KOPT-K1 (cell line): ENCODE results near the gene TBL1X.

ENCODE experiments used
- H3K27ac ChIP-seq: fragments of 200-600 bp; sonication (generic); 2 replicates; pipeline ENCODE4 v1.5.1; 2016; ENCODE audit warnings: antibody characterized with exemption, mild to moderate bottlenecking, low read depth, low read length; ENCODE audit not compliant: poor library complexity, severe bottlenecking
- H3K36me3 ChIP-seq: fragments of 200-600 bp; sonication (generic); 2 replicates; pipeline ENCODE4 v1.5.1; 2017; ENCODE audit warnings: antibody characterized with exemption, mild to moderate bottlenecking, low read length, moderate library complexity; ENCODE audit not compliant: insufficient read depth
- H3K9me3 ChIP-seq: fragments of 200-600 bp; sonication (generic); 2 replicates; pipeline ENCODE4 v1.5.1; 2017; ENCODE audit warnings: antibody characterized with exemption, low read length, mild to moderate bottlenecking; ENCODE audit not compliant: insufficient read depth, poor library complexity, severe bottlenecking

Gene TBL1X

DNA sequence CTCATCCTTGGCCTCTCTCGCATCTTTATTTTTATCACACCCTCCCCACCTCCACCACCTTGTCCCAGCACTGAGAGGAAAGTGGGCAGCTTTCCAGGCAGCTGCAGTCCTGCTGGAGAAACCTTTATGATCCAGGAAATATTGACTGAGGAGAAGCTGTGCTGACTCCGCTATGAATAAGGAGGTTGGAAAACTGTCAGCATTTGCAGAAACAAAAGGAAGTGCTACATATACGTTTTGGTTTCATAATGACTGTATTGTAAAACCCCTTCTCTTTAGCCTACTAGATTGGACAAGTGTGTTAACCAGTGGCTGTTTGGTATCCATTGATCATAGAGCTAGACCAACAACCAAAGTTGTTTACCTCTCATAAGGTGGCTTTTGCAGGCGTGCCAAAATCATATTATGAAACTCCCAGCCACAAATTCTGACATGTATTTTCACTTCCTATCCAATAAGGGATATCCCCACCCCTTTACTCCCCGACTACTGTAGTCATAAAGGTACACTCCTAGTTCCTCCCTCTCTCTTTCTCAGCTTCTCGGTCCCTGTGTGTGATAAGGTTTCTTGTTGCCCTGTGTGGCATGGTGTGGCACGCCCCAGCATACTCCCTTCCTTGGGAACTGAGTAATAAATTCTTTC lies 212.4 kb downstream of the TBL1X start:
- no peak overlapping the region for H3K27ac ChIP-seq
- no peaks in the 10 kb centered on the region for H3K36me3 ChIP-seq
- H3K9me3 ChIP-seq: no peaks in the 10 kb centered on the region

DNA sequence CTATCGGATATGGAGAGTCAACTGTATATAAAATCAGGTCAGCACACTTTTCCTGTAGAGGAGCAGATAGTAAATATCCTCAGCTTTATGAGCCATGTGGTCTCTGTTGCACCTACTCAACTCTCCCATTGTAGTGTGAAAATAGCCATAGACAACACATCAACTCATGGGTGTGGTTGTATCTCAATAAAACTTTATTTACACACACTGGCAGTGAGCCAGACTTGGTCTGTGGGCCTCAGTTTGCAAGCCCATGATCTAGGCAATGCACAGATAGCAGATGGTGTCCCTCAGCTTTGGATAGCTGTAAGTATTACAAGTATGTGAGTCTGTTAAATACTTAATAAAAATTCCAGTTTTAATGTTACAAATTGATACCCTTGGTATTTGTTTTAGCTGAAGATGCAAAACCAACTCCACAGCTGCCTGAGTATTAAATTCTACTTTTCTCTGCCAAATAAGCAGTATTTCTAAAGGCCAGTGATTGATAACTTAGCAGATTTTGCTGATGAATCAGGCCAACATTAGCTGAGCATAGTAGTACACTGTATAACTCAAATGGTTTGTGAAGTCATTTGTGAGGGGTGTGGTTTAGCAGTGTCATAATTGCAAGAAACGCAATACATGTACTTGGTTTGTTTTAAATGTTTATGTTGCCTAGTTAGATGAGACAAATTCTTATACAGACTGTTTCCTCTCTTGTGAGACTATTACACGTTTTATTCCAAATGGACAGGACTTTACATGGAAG lies 213.5 kb downstream of the TBL1X start:
- H3K9me3 ChIP-seq: no peaks in the 10 kb centered on the region
- no peaks in the 10 kb centered on the region for H3K36me3 ChIP-seq
- H3K27ac ChIP-seq: no peak overlapping the region

DNA sequence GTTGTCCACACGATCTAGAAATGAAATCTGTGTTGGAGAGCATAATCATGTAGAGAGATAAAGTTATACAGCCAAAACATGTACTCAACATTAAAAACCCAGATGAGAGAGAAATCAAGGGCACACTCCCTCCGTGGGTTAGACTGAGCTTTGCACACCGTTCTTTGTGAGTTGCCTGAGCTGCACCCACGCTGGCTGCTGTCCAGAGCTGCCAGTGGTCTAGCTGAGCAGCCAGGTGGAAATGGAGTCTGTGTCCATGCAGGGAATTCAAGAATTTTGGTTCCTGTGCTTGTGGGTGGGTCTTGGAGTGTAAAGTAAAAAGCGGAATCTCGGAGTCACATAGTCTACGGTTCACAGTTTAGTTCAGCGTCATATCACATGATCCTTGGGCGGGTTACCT lies 216.2 kb downstream of the TBL1X start:
- no peaks in the 10 kb centered on the region for H3K9me3 ChIP-seq
- no peak overlapping the region for H3K27ac ChIP-seq

DNA sequence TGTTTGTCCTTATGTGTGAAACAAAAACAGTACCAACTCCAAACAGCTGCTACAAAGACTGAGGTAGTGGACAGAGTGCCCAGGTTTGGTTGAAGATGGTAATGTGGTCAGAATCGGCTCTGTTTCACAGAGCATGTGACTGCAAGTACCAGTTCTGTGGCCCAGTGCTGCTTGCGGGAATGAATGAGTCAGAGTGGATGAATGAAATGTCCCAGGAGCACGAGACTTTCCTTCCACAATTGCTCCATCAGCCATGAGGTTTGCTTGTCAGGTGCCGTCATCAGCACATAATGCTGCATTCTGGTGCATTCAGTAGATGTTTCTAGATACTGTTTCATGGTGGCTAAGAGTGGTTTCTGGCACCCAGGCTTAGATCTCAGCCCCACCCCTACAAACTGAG lies 216.6 kb downstream of the TBL1X start:
- no peak overlapping the region for H3K27ac ChIP-seq
- H3K36me3 ChIP-seq: peaks cover 4% of the 10 kb centered on the region; the same call in 1 of the 2 replicates
- no peaks in the 10 kb centered on the region for H3K9me3 ChIP-seq

More for the DNA sequence above, 216.2 kb downstream of the TBL1X start:
- H3K36me3 ChIP-seq: no peaks in the 10 kb centered on the region; the same call in 1 of the 2 replicates

DNA sequence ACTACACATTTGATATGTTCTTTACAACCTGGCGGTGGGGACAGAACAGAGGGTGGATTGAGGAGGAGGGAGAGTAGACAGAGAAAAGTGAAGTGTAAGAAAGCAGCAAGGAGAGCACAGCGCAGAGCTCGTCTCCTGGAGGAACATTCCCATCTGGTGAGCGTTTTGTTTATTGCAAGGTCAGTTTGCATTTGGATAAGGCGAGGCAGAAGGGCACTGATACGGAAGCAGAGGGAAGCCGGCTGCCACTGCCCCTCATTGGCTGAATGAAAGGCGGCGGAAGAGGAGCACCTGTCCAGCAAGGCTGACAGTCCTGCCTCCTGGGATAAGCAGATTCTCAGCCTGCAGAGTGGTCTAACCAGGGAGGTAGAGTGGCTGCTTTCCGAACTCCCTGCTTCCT lies 217.6 kb downstream of the TBL1X start:
- H3K27ac ChIP-seq: no peak overlapping the region
- peaks cover 5% of the 10 kb centered on the region; the same call in 1 of the 2 replicates for H3K36me3 ChIP-seq

DNA sequence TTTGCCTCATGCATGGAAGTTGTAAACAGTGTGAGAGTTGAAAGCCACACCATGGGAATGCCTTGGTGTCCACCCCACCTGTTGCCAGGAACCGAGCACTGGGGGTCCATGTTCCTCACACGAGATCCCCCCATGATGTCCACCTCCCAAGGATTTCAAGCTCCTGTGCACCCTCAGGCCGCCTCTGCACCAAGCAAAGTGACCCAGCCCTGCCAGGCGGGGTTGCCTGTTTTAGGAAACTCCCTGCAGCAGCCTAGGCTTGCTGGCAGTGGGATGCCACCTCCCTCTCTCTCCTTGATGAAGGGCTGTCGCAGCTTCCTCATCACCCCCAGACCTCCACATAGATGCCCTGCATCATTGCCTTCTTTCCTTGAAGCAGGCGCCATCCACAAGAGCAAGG lies 218.0 kb downstream of the TBL1X start:
- H3K27ac ChIP-seq: no peak overlapping the region
- peaks cover 5% of the 10 kb centered on the region; the same call in 1 of the 2 replicates for H3K36me3 ChIP-seq
- H3K9me3 ChIP-seq: no peaks in the 10 kb centered on the region

More for the DNA sequence above, 217.6 kb downstream of the TBL1X start:
- H3K9me3 ChIP-seq: no peaks in the 10 kb centered on the region

DNA sequence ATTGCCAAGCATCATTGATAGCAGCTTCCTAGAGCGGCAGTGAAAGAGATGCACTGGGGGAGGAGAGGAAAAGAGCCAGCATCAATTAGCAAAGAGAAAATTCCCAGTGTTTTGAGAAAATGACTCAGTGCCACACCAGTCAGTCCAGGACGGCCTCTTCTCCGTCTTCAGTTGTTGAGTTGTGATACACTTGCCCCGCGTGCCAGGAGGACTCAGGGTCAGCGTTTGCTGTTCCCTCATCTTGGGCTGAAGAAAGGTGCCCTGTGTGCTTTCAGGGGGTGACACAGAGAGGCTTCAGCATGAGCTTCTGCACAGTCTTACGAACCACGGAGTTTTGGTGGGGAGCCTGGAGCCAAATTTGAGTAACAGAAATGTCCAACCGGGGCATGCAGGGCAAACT lies 218.5 kb downstream of the TBL1X start:
- H3K36me3 ChIP-seq: peaks cover 6% of the 10 kb centered on the region; the same call in 1 of the 2 replicates
- H3K27ac ChIP-seq: no peak overlapping the region
- no peaks in the 10 kb centered on the region for H3K9me3 ChIP-seq

DNA sequence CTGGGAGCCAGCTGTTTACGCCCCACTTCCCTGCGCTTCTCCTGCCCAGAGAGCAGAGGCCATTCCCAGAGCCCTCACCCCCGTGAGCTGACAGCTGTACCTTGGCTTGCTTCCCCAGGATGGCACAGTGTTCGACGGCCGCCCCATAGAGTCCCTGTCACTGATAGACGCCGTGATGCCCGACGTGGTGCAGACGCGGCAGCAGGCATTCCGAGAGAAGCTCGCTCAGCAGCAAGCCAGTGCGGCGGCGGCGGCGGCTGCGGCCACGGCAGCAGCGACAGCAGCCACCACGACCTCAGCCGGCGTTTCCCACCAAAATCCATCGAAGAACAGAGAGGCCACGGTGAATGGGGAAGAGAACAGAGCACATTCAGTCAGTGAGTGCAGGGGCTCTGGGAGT lies 223.0 kb downstream of the TBL1X start:
- Histone ChIP-seq H3K27ac (no peak overlapping the region), H3K9me3 (no peaks in the 10 kb centered on the region), H3K36me3 (peaks cover 30% of the 10 kb centered on the region; the same call in 1 of the 2 replicates)

DNA sequence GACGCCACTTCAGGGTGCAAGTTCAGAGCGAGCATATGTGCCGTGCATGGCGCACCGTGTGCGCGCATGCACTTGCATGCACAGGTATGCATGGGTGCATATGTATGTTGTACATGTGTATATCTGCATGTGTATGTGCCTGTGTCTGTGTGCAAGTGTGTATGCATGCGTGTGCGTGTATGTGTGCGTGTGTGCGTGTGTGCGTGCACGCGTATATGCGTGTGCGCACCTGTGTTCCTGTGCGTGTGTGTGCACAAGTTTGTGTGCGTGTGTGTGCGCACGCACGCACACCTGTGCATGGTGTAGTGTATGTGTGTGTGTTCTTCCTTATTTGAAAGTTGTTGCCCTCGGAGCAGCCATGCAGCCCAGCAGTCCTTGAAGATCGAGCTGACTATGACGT lies 224.0 kb downstream of the TBL1X start:
- Histone ChIP-seq H3K36me3 (peaks cover 37% of the 10 kb centered on the region), H3K9me3 (no peaks in the 10 kb centered on the region), H3K27ac (no peak overlapping the region)

DNA sequence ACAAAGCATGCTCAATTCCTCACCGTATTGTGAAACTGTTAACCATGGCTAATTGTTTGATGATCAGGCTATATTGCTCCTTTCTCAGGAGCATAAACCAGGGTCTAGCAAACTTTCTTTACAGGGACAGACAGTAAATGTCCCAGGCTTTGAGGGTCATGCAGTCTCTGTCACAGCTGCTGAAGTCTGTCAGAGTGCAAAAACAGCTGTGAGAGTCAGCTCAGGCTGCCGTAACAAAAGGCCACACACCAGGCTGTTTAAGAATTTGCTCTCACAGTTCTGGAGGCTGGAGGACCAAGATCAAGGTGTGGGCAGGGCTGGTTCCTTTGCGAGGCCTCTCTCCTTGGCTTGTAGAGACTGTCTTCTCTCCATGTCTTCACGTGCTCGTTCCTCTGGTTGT lies 225.2 kb downstream of the TBL1X start:
- peaks cover 43% of the 10 kb centered on the region for H3K36me3 ChIP-seq
- H3K9me3 ChIP-seq: no peaks in the 10 kb centered on the region
- H3K27ac ChIP-seq: no peak overlapping the region

DNA sequence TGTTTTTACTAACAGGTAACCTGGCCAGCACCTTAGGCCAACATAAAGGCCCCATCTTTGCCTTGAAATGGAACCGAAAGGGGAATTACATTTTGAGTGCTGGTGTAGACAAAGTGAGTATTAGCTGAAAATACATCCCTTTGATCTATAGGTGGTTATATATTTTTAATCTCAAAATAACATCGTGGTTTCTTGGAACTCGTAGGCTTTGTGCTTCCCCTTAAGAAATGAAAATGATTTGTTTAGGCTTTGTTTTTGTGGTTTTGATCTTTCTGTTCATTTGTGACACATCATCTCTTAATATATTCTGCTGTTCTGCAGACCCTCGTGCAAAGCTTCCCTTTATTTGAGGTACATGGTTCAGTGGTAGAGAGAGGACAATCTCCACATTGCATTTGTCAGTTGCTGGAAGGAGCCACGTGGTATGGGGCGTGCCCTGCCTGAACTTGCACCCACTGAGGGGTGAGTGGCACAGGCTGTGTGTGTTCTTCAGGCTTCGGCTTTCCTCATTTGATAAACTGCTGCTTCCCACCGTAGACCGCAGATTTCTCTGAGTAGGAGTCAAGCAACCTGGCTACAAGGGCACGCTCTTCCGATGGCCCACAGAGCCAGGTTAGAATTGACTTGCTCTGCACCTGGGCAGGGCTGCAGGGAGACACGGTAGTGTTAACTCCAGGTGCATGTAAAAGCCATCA lies 228.6 kb downstream of the TBL1X start:
- H3K9me3 ChIP-seq: no peaks in the 10 kb centered on the region
- H3K27ac ChIP-seq: no peak overlapping the region
- peaks cover 52% of the 10 kb centered on the region for H3K36me3 ChIP-seq

DNA sequence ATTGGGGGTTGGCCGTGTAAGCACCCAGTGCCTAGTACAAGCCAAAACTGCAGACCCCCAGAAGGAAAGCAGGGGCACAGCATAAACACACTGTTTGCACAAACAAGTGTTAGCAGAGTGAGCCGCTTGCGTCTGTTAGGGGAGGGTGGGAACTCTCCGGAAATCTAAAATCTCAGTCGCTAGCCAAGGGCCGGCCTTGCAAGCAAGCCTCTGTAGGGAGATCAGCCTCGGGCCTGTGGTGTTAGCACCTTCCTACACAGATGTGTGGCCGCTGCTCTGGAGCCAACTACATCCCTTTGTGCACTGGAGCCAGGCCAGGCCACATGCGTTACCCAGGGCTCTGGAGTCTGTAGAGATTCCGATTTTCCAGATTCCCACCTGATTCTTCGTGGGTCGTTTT lies 233.7 kb downstream of the TBL1X start:
- Histone ChIP-seq H3K9me3 (no peaks in the 10 kb centered on the region), H3K27ac (no peak overlapping the region), H3K36me3 (peaks cover 29% of the 10 kb centered on the region)

DNA sequence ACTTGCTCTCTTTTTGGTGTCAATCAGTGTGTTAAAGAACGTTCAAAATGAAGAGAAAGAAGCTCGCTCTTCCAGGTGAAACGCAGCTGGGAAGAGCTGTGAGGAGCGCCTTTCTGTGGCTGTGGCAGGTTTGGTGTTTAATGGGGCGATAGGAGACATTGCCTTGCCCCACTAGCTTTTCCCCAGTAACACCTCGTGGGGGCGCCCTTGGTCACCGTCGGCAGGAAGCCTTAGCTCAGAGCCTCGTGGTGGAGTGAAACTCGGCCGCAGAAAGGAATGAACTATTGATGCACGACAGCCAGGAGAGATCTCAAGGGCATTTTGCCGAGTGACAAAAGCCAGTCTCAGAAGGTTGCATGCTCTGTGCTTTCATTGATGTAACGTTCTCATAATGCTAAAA lies 235.7 kb downstream of the TBL1X start:
- H3K27ac ChIP-seq: no peak overlapping the region
- no peaks in the 10 kb centered on the region for H3K9me3 ChIP-seq
- H3K36me3 ChIP-seq: peaks cover 21% of the 10 kb centered on the region

DNA sequence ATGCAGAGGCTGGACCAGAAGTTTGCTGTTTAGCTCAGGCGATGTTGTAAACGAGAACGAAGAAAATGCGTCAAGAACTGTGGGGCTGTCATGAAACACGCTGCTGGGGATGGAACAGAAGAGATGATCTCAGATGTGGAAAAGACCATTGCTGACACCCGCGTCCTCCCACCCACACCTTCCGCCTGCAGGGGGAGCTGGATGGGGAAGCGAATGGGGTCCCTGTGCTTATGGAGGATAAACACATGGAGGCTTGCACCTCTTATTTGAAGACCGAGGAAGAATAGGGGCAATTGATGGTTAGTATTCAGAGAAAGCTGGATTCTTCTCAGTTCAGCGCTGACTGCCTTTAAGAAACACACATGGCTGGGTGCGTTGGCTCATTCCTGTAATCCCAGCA lies 236.9 kb downstream of the TBL1X start:
- H3K9me3 ChIP-seq: no peaks in the 10 kb centered on the region
- peaks cover 17% of the 10 kb centered on the region for H3K36me3 ChIP-seq
- H3K27ac ChIP-seq: no peak overlapping the region

DNA sequence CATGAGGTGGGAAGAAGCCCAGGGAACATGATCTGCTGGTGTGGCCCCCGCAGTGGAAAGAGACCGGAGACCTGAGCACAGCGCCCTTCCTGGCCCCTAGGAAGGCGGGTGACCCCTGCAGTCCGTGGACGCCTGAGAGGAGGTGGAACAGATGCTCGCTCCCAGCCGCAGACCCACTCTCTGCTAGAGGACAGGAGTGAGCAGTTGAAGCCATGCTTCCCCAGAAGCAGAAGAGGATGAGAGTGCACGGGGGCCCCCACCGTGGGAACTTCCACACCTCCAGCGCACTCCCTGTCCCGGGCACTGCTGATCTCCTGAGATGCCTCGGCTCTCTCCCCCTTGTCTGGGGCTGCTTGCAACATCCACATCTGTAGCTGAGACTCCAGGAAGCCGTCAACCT lies 238.5 kb downstream of the TBL1X start:
- Histone ChIP-seq H3K9me3 (no peaks in the 10 kb centered on the region), H3K27ac (no peak overlapping the region), H3K36me3 (peaks cover 9% of the 10 kb centered on the region)
